Cardiac muscle cell (in vitro differentiated cells and primary cell): ENCODE data around the gene NEU3. TPM values are rescaled to one million over a fixed set of nuclear protein-coding genes. Genes with fewer than 3 reads are reported as not detected.

ENCODE experiments used
- DNase-seq, 2 donors: peaks; one replicate each; pipeline versions ENCODE4 v3.0.0 to v3.0.0-alpha.2; 2010 to 2017; ENCODE audit warnings: low read depth in 1 of 2, low spot score in 1 of 2
- H3K27ac ChIP-seq: fragments of 200-600 bp; sonication (generic); 2 replicates; pipeline ENCODE4 v1.5.1; 2016
- H3K27me3 ChIP-seq: fragments of 200-600 bp; sonication (generic); 2 replicates; pipeline ENCODE4 v1.6.0; 2016; ENCODE audit warnings: control low read depth
- H3K36me3 ChIP-seq: fragments of 200-600 bp; sonication (generic); 2 replicates; pipeline ENCODE4 v1.5.1; 2016; ENCODE audit warnings: control low read depth
- H3K4me1 ChIP-seq: fragments of 200-600 bp; sonication (generic); 2 replicates; pipeline ENCODE4 v1.8.1; 2017; ENCODE audit warnings: low read depth, mild to moderate bottlenecking, mixed run types
- H3K4me3 ChIP-seq: fragments of 200-600 bp; sonication (generic); 2 replicates; pipeline ENCODE4 v1.5.1; 2016; ENCODE audit warnings: mild to moderate bottlenecking
- H3K9me3 ChIP-seq: fragments of 200-600 bp; sonication (generic); 2 replicates; pipeline ENCODE4 v1.5.1; 2017; ENCODE audit warnings: low read depth, mild to moderate bottlenecking, control low read depth
- CTCF ChIP-seq: IDR thresholded peaks from 2 replicates; pipeline ENCODE4 v1.5.1; 2012; ENCODE audit warnings: low read depth, mild to moderate bottlenecking, low read length
- polyA plus RNA-seq: library from polyadenylated mRNA; unstranded; fragments of >200 nt; fragmentation: Nextera tagmentation; extraction: Ambion mirVana; gene quantifications from 2 replicates; pipeline ENCODE4 v1.2.1, GENCODE V29; 2016
- total RNA-seq: library from RNA; depleted of rRNA; stranded (reverse); fragments of >200 nt; gene quantifications from 2 replicates; pipeline ENCODE4 v1.2.3, GENCODE V29; 2016

Gene NEU3
- total and polyA plus RNA-seq, 2 experiments from 2014 or later: 4.4 to 14.3 TPM

- no peak for TF ChIP-seq CTCF
- Histone ChIP-seq H3K9me3 (no peaks in the 10 kb centered on the region), H3K4me3 (no peak overlapping the region), H3K27ac (no peak overlapping the region), H3K27me3 (no peaks in the 10 kb centered on the region), H3K4me1 (no peaks in the 10 kb centered on the region), H3K36me3 (no peaks in the 10 kb centered on the region)
- DNase-seq: peak in 1 of 2 donors; percentile 25
These were observed 62.3 kb downstream of the NEU3 start for GRCh38 chr11:75051043-75051442.

GRCh38 chr11:75052457-75052856, 63.7 kb downstream of the NEU3 start:
- Histone ChIP-seq H3K4me1 (no peaks in the 10 kb centered on the region), H3K4me3 (no peak overlapping the region), H3K27ac (no peak overlapping the region), H3K36me3 (no peaks in the 10 kb centered on the region), H3K27me3 (no peaks in the 10 kb centered on the region), H3K9me3 (no peaks in the 10 kb centered on the region)
- no peak for TF ChIP-seq CTCF
- DNase-seq: no peak

- no peaks in the 10 kb centered on the region for H3K4me1 ChIP-seq
- no peak for TF ChIP-seq CTCF
- no peak overlapping the region for H3K27ac ChIP-seq
- DNase-seq: peak in 1 of 2 donors; percentile 17
- no peak overlapping the region for H3K4me3 ChIP-seq
- H3K36me3 ChIP-seq: no peaks in the 10 kb centered on the region
- no peaks in the 10 kb centered on the region for H3K27me3 ChIP-seq
- H3K9me3 ChIP-seq: no peaks in the 10 kb centered on the region
These were observed 66.8 kb downstream of the NEU3 start for GRCh38 chr11:75055511-75055910.

- no peak for DNase-seq
- H3K4me1 ChIP-seq: no peaks in the 10 kb centered on the region
- TF ChIP-seq CTCF: no peak
- H3K4me3 ChIP-seq: no peak overlapping the region
- no peaks in the 10 kb centered on the region for H3K9me3 ChIP-seq
- H3K36me3 ChIP-seq: no peaks in the 10 kb centered on the region
- H3K27me3 ChIP-seq: no peaks in the 10 kb centered on the region
- no peak overlapping the region for H3K27ac ChIP-seq
These were observed 68.1 kb downstream of the NEU3 start for GRCh38 chr11:75056814-75057213.

GRCh38 chr11:75059299-75059698, 70.6 kb downstream of the NEU3 start:
- DNase-seq: no peak
- no peak for TF ChIP-seq CTCF
- no peaks in the 10 kb centered on the region for H3K4me1 ChIP-seq
- H3K36me3 ChIP-seq: no peaks in the 10 kb centered on the region
- H3K9me3 ChIP-seq: no peaks in the 10 kb centered on the region
- no peak overlapping the region for H3K27ac ChIP-seq
- no peaks in the 10 kb centered on the region for H3K27me3 ChIP-seq
- no peak overlapping the region for H3K4me3 ChIP-seq

GRCh38 chr11:75063741-75064314, 75.1 kb downstream of the NEU3 start:
- no peak overlapping the region for H3K4me3 ChIP-seq
- no peaks in the 10 kb centered on the region for H3K27me3 ChIP-seq
- no peak for DNase-seq
- no peak overlapping the region for H3K27ac ChIP-seq
- H3K9me3 ChIP-seq: no peaks in the 10 kb centered on the region
- H3K36me3 ChIP-seq: no peaks in the 10 kb centered on the region
- H3K4me1 ChIP-seq: no peaks in the 10 kb centered on the region
- no peak for TF ChIP-seq CTCF
